GM10847 (cell line): ENCODE results near the gene GABRA6.

Source experiments
- POLR2A ChIP-seq: IDR thresholded peaks from 2 replicates; pipeline ENCODE4 v1.6.1; 2011; ENCODE audit not compliant: insufficient read length; ENCODE audit errors: extremely low read depth

The GABRA6 gene

GRCh38 chr5:161685461-161685860 is at the start of gene GABRA6:
Gene GABRA6, plus strand, starts transcription at chr5:161685721. Its CDS starts 269 bp downstream, at chr5:161685990.
- no peak for TF ChIP-seq POLR2A

GRCh38 chr5:161637591-161637990 is 47.9 kb upstream of the GABRA6 start:
- no peak for TF ChIP-seq POLR2A

DNA sequence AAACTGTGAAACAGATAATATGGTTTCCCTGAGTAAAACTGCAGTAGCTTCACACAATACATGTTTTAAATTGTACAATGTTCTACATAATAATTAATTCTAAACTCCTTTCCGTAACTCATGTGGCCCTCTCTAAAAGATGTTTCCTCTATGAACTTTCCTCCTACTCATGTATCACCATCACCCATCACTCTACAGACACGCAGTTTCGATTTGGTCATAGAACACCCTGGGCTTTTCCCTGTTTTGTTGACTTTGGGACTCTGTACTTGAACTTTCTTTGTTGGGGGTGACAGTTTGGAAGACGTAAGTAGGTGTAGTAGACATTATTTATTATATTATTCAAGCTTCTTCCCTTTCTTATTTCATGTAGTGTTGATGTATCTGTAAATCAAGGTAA is 44.1 kb upstream of the GABRA6 start:
- TF ChIP-seq POLR2A = no peak

GRCh38 chr5:161645264-161645663 is 40.3 kb upstream of the GABRA6 start:
- TF ChIP-seq POLR2A = no peak

DNA sequence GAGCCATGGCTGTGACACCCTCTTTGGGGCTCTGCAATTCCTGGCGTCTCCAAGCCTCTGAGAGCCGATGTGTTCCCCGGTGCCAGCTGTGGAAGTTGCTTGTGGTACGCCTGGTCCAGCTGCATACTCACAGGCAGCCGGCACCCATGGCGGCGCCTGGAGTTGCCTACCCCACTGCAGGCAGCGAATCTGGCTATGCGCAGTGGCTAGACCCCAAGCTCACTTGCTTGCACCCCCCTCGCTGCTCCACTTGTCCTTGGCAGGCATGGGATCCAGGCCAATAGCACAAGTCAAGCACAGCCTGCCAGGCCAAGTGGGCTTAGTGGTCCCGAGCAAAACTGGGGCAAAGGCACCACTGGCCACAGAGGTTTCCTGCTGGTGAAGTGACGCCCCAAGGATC is 24.7 kb upstream of the GABRA6 start:
- no peak for TF ChIP-seq POLR2A

DNA sequence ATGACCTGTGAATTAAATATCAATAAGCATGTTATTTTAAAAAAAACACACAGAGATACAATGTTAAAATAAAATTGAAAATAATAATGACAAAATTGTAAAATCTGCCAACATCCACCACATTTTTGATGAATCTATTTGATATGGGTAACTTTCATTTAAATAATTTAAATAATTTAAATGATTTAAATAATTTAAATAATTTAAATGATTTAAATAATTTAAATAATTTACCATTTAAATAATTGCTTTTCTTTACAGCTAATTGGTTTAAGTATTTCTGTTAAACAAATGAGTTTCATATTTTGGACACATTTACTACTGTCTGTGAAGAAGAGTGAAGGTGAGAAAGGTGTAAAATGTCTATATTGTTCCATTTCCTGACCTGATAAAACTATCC is 22.1 kb upstream of the GABRA6 start:
- TF ChIP-seq POLR2A = no peak

DNA sequence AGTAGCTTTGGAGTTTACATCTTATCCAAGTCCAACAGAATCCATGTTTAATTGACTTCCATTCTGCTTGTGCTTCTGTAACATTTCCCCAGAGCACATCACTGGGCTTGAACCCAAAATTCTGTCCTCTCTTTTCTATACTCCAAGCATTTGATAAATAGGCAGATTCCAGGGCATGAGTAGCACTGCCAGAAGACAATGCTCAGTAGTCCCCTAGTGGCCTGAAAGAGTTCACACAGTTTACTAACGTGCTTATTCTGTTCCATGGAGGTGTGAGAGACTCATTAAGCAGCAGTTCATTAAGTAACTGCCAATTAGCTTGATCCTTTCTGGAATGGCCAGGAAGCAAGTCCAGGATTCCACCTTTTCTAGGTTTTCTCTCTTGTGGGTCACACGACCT is 9.4 kb upstream of the GABRA6 start:
- TF ChIP-seq POLR2A = no peak

- TF ChIP-seq POLR2A = no peak
Measured at GRCh38 chr5:161686149-161686548, 628 bp downstream of the GABRA6 start.

DNA sequence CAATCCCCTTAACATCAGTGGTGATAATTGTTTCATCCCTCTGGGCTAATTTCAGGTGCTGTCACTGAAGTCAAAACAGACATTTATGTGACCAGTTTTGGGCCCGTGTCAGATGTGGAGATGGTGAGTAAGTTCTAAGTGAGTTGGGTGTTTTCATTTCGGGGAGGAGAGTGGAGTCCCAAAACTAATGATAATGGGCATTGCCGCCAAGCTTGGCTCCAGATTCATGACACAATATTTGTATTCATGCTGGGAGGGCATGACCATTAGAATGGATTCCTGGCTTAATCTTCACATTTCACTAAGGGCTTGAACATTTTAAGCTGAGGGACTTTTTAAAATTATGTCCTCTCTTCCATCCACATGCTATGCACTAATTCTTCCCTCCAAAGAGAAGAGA is 1.4 kb downstream of the GABRA6 start:
- TF ChIP-seq POLR2A = no peak

- no peak for TF ChIP-seq POLR2A
Measured at GRCh38 chr5:161687316-161687715, 1.8 kb downstream of the GABRA6 start.

DNA sequence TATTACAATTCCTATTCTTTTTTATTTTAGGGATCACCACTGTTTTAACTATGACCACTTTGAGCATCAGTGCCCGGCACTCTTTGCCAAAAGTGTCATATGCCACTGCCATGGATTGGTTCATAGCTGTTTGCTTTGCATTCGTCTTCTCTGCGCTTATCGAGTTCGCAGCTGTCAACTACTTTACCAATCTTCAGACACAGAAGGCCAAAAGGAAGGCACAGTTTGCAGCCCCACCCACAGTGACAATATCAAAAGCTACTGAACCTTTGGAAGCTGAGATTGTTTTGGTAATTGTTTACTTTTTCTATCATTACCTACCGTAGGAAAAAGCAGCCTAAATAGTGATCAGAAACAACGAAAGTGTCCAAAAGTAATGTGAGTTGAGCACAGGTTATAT is 6.4 kb downstream of the GABRA6 start:
- TF ChIP-seq POLR2A = no peak

DNA sequence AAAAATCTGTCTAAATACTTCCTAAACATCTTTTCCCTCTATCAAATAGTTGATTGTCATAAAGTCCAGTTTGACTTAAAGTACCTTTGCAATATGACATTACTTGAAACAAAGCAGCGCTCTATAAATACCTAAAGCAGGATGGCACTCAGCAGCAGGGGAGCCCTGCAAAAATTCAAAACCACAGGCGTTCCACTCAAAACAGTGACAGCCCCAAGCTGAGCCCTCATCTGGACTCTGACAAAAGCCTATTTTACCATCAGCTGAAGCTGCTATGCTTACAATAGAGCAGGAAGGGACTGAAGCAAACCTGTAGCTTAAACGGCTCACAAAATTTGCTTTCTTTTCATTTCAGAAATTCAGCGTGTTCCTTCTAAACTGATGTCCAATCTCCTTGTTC is 11.5 kb downstream of the GABRA6 start:
- TF ChIP-seq POLR2A = no peak

- TF ChIP-seq POLR2A = no peak
Measured at GRCh38 chr5:161700065-161700464, 14.5 kb downstream of the GABRA6 start.

DNA sequence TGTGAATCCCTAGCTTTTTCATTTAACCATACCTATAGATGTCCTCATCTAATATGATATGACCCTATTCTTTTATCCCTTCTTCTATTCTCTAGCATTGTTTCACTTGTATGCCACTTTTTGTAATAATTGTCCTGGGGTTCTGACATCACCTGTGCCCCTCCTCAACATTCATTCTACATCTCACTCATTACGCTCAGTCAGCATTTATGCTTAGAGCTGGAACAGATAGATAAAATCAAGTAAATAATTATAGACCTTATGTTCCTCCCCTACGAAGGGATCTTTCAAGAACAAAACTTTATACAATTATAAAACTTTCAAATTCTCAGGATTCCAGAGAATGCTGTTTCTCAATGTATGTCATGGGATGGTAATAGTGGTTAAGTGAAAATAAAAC is 18.0 kb downstream of the GABRA6 start:
- TF ChIP-seq POLR2A = no peak

DNA sequence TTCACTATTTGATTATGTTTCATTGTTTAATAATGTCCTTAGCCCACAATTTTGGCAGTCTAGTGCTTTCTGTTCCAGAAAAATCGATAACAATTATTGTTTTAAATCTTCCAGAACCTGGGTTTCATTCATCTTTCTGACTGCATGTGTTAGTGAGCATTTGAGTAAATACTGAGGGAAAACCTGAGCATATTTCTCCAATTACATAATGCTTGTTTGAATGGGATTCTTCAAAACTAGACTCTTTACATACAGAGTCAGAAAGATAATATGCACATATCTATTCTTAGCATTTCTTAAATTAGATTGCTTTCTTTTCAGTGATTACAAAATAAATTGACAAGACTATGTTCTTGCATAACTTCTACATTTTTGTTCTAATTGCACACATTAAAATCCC is 21.9 kb downstream of the GABRA6 start:
- no peak for TF ChIP-seq POLR2A

- no peak for TF ChIP-seq POLR2A
Measured at GRCh38 chr5:161709239-161709638, 23.7 kb downstream of the GABRA6 start.

DNA sequence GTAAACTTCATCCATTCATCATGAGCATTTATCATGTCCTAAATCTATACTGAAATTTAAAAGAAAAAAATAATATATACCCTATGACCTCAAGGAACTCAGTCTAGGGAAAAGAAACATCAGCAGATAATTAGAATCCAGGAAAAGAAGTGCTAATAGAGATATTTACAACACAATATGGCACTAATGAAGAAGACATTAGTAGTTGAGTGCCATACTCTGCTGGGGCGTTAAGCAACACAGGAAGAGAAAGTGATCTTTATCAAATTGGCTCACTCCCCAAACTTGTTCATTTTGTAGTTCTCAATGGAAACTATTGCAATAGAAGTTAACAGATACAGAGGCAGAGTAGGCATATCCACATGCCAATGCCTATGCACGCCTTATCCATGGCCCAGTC is 27.5 kb downstream of the GABRA6 start:
- no peak for TF ChIP-seq POLR2A

DNA sequence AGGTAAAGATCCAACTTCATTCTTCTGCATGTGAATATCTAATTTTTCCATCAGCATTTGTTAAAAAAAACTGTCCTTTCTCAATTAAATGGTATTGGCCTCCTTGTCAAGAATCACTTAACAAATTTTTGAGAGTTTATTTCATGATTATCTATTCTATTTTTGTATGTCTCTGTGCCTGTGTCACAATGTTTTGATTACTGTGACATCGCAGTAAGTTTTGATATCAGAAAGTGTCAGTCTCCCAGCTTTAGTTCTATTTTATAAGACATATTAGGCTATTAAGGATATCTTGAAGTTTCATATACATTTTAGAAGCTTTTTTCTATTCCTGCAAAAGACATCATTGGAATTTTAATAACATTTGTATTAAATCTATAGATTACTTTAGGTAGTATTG is 33.6 kb downstream of the GABRA6 start:
- TF ChIP-seq POLR2A = no peak
